HCT116 (cell line): ENCODE results near the gene CACNA1G. TPM values are rescaled to one million over a fixed set of nuclear protein-coding genes. Genes with fewer than 3 reads are reported as not detected.

ENCODE experiments used
- ATAC-seq: fragments of 200-7000 bp; cut with Tn5 transposase; 2 replicates; pipeline ENCODE4 v1.9.1; 2020; ENCODE audit warnings: mild to moderate bottlenecking, moderate library complexity
- BruUV-seq: library from RNA; stranded (reverse); fragments of 400-500 nt; replicated peaks from 2 replicates; lab custom pipeline; 2021; lab: Mats Ljungman, UMichigan
- CTCF ChIA-PET: fragments of 300-600 bp; sonication (Branson Sonifier 250); formaldehyde crosslinking; loops from one replicate; lab custom pipeline; 2021; ENCODE audit warnings: antibody characterized with exemption; lab: Charles Lee
- POLR2A ChIA-PET: fragments of 300-600, 350-600 bp; sonication (Branson Sonifier 250); formaldehyde crosslinking; loops from one replicate; lab custom pipeline; 2021; ENCODE audit warnings: antibody characterized with exemption; lab: Charles Lee
- RAD21 ChIA-PET, 2 experiments: fragments of 300-600 bp; sonication (Branson Sonifier 250); formaldehyde crosslinking; loops; one replicate each; lab custom pipeline; 2023; ENCODE audit warnings: low total read pairs in 2 of 2; ENCODE audit not compliant: uncharacterized antibody in 2 of 2, unreplicated experiment in 2 of 2, low non-redundant PET in 1 of 2; lab: Charles Lee
- DNase-seq: peaks from one replicate; pipeline ENCODE4 v3.0.0-alpha.2; 2010; ENCODE audit warnings: low read depth, low spot score
- H2AFZ ChIP-seq: fragments of 200-600 bp; shearing (Covaris generic), sonication (generic); 2 replicates; pipeline ENCODE4 v1.6.1; 2017; ENCODE audit warnings: low read depth, mixed run types, mixed read lengths, antibody characterized with exemption, low read length; ENCODE audit not compliant: poor library complexity, severe bottlenecking
- H3K27ac ChIP-seq: 2 replicates; pipeline ENCODE4 v1.5.1; 2012; ENCODE audit warnings: low read depth, low read length
- H3K27me3 ChIP-seq: fragments of 200-600 bp; sonication (generic); 2 replicates; pipeline ENCODE4 v1.6.1; 2016; ENCODE audit warnings: mixed run types, low read length, mixed read lengths; ENCODE audit not compliant: insufficient read depth
- H3K36me3 ChIP-seq, 2 experiments: fragments of 200-500 bp in 1 of 2; fragments of 200-600 bp in 1 of 2; sonication (Bioruptor generic) in 1 of 2; sonication (generic) in 1 of 2; 2 replicates each; pipeline versions ENCODE4 v1.5.1 to v1.6.1; 2014 to 2016; ENCODE audit warnings: low read length in 2 of 2, inconsistent platforms in 1 of 2, mixed read lengths in 1 of 2, mixed run types in 1 of 2; ENCODE audit not compliant: insufficient read depth in 2 of 2, control insufficient read depth in 1 of 2
- H3K4me1 ChIP-seq, 2 experiments: fragments of 200-600 bp in 1 of 2; sonication (generic) in 1 of 2; 2 replicates each; pipeline versions ENCODE4 v1.5.1 to v1.6.1; 2012 to 2017; ENCODE audit warnings: low read length in 2 of 2, inconsistent platforms in 1 of 2, mild to moderate bottlenecking in 1 of 2, mixed read lengths in 1 of 2, mixed run types in 1 of 2, moderate library complexity in 1 of 2; ENCODE audit not compliant: insufficient read depth in 2 of 2, control insufficient read depth in 1 of 2
- H3K4me2 ChIP-seq: fragments of 200-600 bp; sonication (generic); 2 replicates; pipeline ENCODE4 v1.6.1; 2017; ENCODE audit warnings: mixed run types, low read length, mixed read lengths
- H3K4me3 ChIP-seq, 2 experiments: fragments of 200-600 bp in 1 of 2; sonication (generic) in 1 of 2; replicated peaks in 1 of 2; 2 replicates each; pipeline ENCODE4 v1.5.1; 2011 to 2016; ENCODE audit warnings: low read length in 2 of 2, control low read depth in 1 of 2, low read depth in 1 of 2, mild to moderate bottlenecking in 1 of 2, mixed read lengths in 1 of 2, mixed run types in 1 of 2
- H3K79me2 ChIP-seq: fragments of 200-600 bp; sonication (generic); 2 replicates; pipeline ENCODE4 v1.6.1; 2017; ENCODE audit warnings: mild to moderate bottlenecking, mixed run types, low read length, moderate library complexity, mixed read lengths; ENCODE audit not compliant: insufficient read depth
- H3K9ac ChIP-seq: fragments of 200-600 bp; sonication (generic); 2 replicates; pipeline ENCODE4 v1.6.1; 2016; ENCODE audit warnings: low read length, mixed read lengths
- H3K9me2 ChIP-seq: fragments of 200-600 bp; sonication (generic), shearing (Covaris generic); 2 replicates; pipeline ENCODE4 v1.6.1; 2017; ENCODE audit warnings: mixed run types, mild to moderate bottlenecking, moderate library complexity; ENCODE audit not compliant: insufficient read depth
- H3K9me3 ChIP-seq, 2 experiments: fragments of 200-500 bp in 1 of 2; fragments of 200-600 bp in 1 of 2; sonication (Bioruptor generic) in 1 of 2; sonication (generic) in 1 of 2; 2 replicates each; pipeline ENCODE4 v1.6.1; 2014 to 2017; ENCODE audit warnings: low read length in 2 of 2, mixed read lengths in 2 of 2, inconsistent platforms in 1 of 2, low read depth in 1 of 2, mild to moderate bottlenecking in 1 of 2, mixed run types in 1 of 2, moderate library complexity in 1 of 2; ENCODE audit not compliant: control insufficient read depth in 1 of 2, insufficient read depth in 1 of 2
- H4K20me1 ChIP-seq: fragments of 200-600 bp; sonication (generic), shearing (Covaris generic); 2 replicates; pipeline ENCODE4 v1.6.1; 2017; ENCODE audit warnings: mixed run types, mild to moderate bottlenecking, moderate library complexity; ENCODE audit not compliant: insufficient read depth
- YY1 ChIP-seq: IDR thresholded peaks from 2 replicates; pipeline ENCODE4 v1.6.1; 2011; ENCODE audit warnings: low read length, low read depth, moderate library complexity, mild to moderate bottlenecking; ENCODE audit not compliant: insufficient replicate concordance; ENCODE audit errors: extremely low read depth
- ZFX ChIP-seq: fragments of 450-650 bp; IDR thresholded peaks from 2 replicates; pipeline ENCODE4 v1.6.1; 2017
- intact Hi-C: fragments of 100-400 bp; cut with micrococcal nuclease; formaldehyde crosslinking; loops from 2 replicates; pipeline ENCODE4 v1.10.0; 2022
- total RNA-seq: library from RNA; stranded (reverse); gene quantifications from one replicate; pipeline ENCODE4 v1.2.1, GENCODE V29; 2021; ENCODE audit not compliant: unreplicated experiment
- TF ChIP-seq, protein P1 (sequence below): IDR thresholded peaks from 2 replicates; pipeline ENCODE4 v1.6.1; 2012
- TF ChIP-seq, protein P2 (sequence below), 3 experiments: fragments of 200-600 bp in 1 of 3; sonication (generic) in 1 of 3; IDR thresholded peaks in 2 of 3; conservative IDR thresholded peaks in 1 of 3; 2 replicates each; pipeline ENCODE4 v1.5.1; 2012 to 2017; ENCODE audit warnings: low read depth in 2 of 3, low read length in 2 of 3, antibody characterized with exemption in 1 of 3, borderline replicate concordance in 1 of 3, control low read depth in 1 of 3, mild to moderate bottlenecking in 1 of 3, mixed read lengths in 1 of 3, mixed run types in 1 of 3, moderate library complexity in 1 of 3; ENCODE audit not compliant: insufficient read depth in 1 of 3

Gene CACNA1G
- total RNA-seq, 1 experiment from 2014 or later: 3.4 TPM

DNA sequence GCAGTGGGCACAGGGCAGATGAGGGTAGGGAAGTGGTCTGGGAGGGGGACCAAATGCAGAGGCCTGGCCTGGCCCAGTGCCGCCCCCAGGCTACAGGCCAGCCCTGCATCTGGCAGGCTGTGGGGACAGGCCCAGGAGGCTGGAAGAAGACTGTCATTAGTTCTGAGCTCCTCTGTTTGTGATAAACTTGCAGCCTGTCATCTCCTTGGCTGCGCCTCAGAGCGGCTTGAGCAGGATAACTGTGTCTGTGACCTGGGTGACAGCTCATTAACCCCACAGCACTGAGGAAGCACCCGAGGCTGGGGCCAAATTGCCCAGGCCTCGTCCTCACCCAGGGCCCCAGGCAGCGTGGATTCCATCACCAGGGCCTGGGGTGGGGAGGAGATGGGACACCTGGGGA, 98.1 kb downstream of the CACNA1G start:
- Histone ChIP-seq H3K9me3 (no peaks in the 10 kb centered on the region), H3K4me1 (peaks cover 57 to 71% of the 10 kb centered on the region in 2 experiments), H3K79me2 (no peaks in the 10 kb centered on the region), H3K27me3 (no peaks in the 10 kb centered on the region), H3K36me3 (no peaks in the 10 kb centered on the region), H3K4me2 (no peak overlapping the region), H2AFZ (no peak overlapping the region), H3K9me2 (no peaks in the 10 kb centered on the region), H3K27ac (no peak overlapping the region; the same call in 1 of the 2 replicates), H4K20me1 (no peaks in the 10 kb centered on the region), H3K4me3 (no peak overlapping the region), H3K9ac (peak overlapping the region; percentile 3; the same call in 1 of the 2 replicates)
- POLR2A ChIA-PET: interaction anchor here (1.5 to 6.0 kb wide), 2 partner anchors 12 to 21 kb away, joined by 3 to 59 read pairs; no protein-coding TSS in a partner anchor
- CTCF ChIA-PET: no interaction called here
- no TSS peak for BruUV-seq
- DNase-seq: no peak
- no peak for ATAC-seq
- RAD21 ChIA-PET: interaction anchor here in 1 of 2 experiments (0.9 kb wide), 1 partner anchor 28 kb away, joined by 3 read pairs; no protein-coding TSS in a partner anchor
- intact Hi-C loops: no loop called here
- TF ChIP-seq, protein P1, sequence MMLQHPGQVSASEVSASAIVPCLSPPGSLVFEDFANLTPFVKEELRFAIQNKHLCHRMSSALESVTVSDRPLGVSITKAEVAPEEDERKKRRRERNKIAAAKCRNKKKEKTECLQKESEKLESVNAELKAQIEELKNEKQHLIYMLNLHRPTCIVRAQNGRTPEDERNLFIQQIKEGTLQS: no peak
- peak; percentile 36; the same call in 1 of the 2 replicates for TF ChIP-seq ZFX

GRCh38 chr17:50659179-50659578, 98.7 kb downstream of the CACNA1G start:
- peak overlapping the region; percentile 79; the same call in 1 of the 2 replicates for H3K4me2 ChIP-seq

More at GRCh38 chr17:50659179-50659578, 98.7 kb downstream of the CACNA1G start:
- RAD21 ChIA-PET: interaction anchor here in 1 of 2 experiments (0.9 kb wide), 1 partner anchor 29 kb away, joined by 3 read pairs; no protein-coding TSS in a partner anchor
- no peaks in the 10 kb centered on the region for H3K27me3 ChIP-seq
- ATAC-seq (no peak), DNase-seq (no peak)
- H3K9me3 ChIP-seq: no peaks in the 10 kb centered on the region
- BruUV-seq: no TSS peak
- CTCF ChIA-PET: no interaction called here
- H3K9ac ChIP-seq: no peak overlapping the region
- H2AFZ ChIP-seq: no peak overlapping the region
- intact Hi-C loops: no loop called here
- H4K20me1 ChIP-seq: no peaks in the 10 kb centered on the region
- H3K4me1 ChIP-seq: peaks cover 61 to 77% of the 10 kb centered on the region in 2 experiments
- POLR2A ChIA-PET: interaction anchor here (1.5 to 6.0 kb wide), 3 partner anchors 9 to 21 kb away, joined by 3 to 59 read pairs (median 35); no protein-coding TSS in a partner anchor
- H3K36me3 ChIP-seq: no peaks in the 10 kb centered on the region
- H3K9me2 ChIP-seq: no peaks in the 10 kb centered on the region
- TF ChIP-seq, protein P2, sequence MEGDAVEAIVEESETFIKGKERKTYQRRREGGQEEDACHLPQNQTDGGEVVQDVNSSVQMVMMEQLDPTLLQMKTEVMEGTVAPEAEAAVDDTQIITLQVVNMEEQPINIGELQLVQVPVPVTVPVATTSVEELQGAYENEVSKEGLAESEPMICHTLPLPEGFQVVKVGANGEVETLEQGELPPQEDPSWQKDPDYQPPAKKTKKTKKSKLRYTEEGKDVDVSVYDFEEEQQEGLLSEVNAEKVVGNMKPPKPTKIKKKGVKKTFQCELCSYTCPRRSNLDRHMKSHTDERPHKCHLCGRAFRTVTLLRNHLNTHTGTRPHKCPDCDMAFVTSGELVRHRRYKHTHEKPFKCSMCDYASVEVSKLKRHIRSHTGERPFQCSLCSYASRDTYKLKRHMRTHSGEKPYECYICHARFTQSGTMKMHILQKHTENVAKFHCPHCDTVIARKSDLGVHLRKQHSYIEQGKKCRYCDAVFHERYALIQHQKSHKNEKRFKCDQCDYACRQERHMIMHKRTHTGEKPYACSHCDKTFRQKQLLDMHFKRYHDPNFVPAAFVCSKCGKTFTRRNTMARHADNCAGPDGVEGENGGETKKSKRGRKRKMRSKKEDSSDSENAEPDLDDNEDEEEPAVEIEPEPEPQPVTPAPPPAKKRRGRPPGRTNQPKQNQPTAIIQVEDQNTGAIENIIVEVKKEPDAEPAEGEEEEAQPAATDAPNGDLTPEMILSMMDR (IDR thresholded peaks at IDR 0.05 in 2 of 3, conservative IDR thresholded peaks at IDR 0.05 in 1 of 3; ENCODE audit: borderline replicate concordance in 1 of 3, insufficient read depth in 1 of 3, low read depth in 2 of 3, low read length in 2 of 3): peak in 1 of 3 experiments; percentile 15; a peak in 1 of 6 replicates
- TF ChIP-seq YY1: no peak
- H3K27ac ChIP-seq: no peak overlapping the region; the same call in 1 of the 2 replicates
- no peaks in the 10 kb centered on the region for H3K79me2 ChIP-seq
- no peak overlapping the region for H3K4me3 ChIP-seq
